K562 (cell line): ENCODE measurements around the gene MYOZ3. TPM values are rescaled to one million over a fixed set of nuclear protein-coding genes. Genes with fewer than 3 reads are reported as not detected.

Experiments used
- polyA plus RNA-seq, 8 experiments: library from polyadenylated mRNA; depleted of rRNA in 4 of 8; stranded (reverse) in 5 of 8; unstranded in 3 of 8; fragments of >200 nt; fragmentation: Nextera tagmentation in 2 of 8; fragmentation: Illumina TruSeq in 1 of 8; extraction: Ambion mirVana in 2 of 8; extraction: Trizol in 1 of 8; gene quantifications; 2 replicates each; pipeline versions ENCODE4 v1.2.1 to v1.2.3, GENCODE V29; 2011 to 2014; ENCODE audit warnings: inconsistent platforms in 1 of 8, missing spikeins in 1 of 8
- total RNA-seq, 7 experiments: library from RNA; depleted of rRNA in 6 of 7; stranded (reverse); fragments of >200 nt in 6 of 7; fragmentation: Illumina TruSeq in 2 of 7; extraction: Trizol in 2 of 7; gene quantifications; 2 replicates each; pipeline versions ENCODE4 v1.2.1 to v1.2.3, GENCODE V29; 2011 to 2021; ENCODE audit warnings: low replicate concordance in 1 of 7
- TF ChIP-seq, protein P1 (sequence below): fragments of 450-650 bp; IDR thresholded peaks from 2 replicates; pipeline ENCODE4 v1.6.1; 2016; ENCODE audit warnings: low read depth

MYOZ3 gene
- total and polyA plus RNA-seq, 9 of the 15 experiments (the other 6 are each of a cell fraction or from before 2014, with no cell fraction given), result not detected

DNA sequence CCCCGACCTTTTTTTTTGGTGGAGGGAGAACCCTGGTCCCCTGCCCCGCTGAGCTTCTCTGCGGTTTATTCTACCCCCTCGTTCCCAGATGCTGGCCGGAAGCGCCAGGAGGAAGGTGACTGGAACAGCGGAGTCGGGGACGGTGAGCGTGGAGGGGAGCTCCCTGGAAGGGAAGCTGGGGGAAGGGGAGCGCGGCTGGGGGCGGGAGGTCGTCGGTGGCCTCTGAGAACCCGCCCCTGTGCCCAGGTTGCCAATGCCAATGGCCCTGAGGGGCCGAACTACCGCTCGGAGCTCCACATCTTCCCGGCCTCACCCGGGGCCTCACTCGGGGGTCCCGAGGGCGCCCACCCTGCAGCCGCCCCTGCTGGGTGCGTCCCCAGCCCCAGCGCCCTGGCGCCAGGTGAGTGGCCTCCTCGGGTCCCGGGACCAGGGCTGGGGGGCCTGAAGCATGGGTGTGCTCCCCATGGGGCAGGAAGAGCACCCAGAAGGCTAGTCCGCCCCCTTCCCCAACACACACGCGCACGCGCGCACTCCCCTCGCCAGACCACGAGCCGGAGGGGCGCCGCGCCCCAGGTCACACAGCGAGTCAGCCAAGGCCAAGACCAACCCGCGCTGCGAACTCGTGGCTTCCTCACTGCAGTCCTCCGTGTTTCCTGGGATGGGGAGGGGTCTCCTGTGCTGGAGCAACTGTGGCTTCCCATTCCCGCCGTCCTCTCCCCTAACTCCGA is 10.6 kb downstream of the MYOZ3 start (continued):
- TF ChIP-seq, protein P1, sequence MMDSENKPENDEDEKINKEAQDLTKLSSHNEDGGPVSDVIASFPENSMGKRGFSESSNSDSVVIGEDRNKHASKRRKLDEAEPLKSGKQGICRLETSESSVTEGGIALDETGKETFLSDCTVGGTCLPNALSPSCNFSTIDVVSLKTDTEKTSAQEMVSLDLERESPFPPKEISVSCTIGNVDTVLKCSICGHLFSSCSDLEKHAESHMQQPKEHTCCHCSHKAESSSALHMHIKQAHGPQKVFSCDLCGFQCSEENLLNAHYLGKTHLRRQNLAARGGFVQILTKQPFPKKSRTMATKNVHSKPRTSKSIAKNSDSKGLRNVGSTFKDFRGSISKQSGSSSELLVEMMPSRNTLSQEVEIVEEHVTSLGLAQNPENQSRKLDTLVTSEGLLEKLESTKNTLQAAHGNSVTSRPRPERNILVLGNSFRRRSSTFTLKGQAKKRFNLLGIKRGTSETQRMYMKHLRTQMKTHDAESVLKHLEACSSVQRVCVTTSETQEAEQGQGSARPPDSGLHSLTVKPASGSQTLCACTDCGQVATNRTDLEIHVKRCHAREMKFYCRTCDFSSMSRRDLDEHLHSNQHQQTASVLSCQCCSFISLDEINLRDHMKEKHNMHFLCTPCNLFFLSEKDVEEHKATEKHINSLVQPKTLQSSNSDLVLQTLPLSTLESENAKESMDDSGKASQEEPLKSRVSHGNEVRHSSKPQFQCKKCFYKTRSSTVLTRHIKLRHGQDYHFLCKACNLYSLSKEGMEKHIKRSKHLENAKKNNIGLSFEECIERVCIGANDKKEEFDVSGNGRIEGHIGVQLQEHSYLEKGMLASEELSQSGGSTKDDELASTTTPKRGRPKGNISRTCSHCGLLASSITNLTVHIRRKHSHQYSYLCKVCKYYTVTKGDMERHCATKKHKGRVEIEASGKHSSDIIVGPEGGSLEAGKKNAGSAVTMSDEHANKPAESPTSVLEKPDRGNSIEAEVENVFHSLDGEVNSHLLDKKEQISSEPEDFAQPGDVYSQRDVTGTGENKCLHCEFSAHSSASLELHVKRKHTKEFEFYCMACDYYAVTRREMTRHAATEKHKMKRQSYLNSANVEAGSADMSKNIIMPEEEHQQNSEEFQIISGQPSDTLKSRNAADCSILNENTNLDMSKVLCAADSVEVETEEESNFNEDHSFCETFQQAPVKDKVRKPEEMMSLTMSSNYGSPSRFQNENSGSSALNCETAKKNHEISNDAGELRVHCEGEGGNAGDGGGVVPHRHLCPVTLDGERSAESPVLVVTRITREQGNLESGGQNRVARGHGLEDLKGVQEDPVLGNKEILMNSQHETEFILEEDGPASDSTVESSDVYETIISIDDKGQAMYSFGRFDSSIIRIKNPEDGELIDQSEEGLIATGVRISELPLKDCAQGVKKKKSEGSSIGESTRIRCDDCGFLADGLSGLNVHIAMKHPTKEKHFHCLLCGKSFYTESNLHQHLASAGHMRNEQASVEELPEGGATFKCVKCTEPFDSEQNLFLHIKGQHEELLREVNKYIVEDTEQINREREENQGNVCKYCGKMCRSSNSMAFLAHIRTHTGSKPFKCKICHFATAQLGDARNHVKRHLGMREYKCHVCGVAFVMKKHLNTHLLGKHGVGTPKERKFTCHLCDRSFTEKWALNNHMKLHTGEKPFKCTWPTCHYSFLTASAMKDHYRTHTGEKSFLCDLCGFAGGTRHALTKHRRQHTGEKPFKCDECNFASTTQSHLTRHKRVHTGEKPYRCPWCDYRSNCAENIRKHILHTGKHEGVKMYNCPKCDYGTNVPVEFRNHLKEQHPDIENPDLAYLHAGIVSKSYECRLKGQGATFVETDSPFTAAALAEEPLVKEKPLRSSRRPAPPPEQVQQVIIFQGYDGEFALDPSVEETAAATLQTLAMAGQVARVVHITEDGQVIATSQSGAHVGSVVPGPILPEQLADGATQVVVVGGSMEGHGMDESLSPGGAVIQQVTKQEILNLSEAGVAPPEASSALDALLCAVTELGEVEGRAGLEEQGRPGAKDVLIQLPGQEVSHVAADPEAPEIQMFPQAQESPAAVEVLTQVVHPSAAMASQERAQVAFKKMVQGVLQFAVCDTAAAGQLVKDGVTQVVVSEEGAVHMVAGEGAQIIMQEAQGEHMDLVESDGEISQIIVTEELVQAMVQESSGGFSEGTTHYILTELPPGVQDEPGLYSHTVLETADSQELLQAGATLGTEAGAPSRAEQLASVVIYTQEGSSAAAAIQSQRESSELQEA, result no peak
- TF ChIP-seq, all 486 proteins: peak for 0
